ENCODE data around the gene ACTMAP. TPM values are rescaled to one million over a fixed set of nuclear protein-coding genes. Genes with fewer than 3 reads are reported as not detected.

ACTMAP gene
- total and polyA plus RNA-seq, 2 of the 13 experiments (the other 11 are each of a cell fraction or from before 2014, with no cell fraction given), result 2.2 to 7.9 TPM

DNA sequence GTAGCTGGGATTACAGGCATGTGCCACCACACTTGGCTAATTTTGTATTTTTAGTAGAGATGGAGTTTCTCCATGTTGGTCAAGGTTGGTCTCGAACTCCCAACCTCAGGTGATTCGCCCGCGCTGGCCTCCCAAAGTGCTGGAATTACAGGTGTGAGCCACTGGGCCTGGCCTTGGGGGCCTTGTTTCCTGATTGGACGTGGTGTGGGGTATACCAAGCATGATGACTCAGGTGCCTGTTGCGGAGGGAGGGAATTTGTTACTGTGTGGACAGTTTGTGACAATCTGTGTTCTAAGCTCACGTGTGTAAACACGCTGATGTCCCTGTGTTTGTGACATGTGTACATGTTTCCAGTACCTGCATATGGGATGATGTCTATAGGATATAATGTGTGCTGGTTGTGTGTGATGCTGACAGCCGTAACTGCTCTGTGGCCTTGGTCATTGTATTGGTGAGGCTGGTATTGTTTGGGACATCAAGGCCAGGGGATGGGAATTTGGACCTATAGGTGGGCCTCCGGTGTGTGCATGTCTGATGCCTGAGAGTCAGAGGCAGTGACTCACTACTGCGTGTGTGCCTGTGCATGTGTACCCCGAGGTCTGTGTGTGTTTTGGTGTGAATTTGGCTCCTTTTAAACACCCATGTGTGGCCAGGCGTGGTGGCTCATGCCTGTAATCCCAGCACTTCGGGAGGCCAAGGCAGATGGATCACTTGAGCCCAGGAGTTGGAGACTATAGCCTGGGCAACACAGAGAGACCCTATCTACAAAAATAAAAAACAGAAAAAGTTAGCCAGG, 47.1 kb upstream of the ACTMAP start (continued):
- TF ChIP-seq MAZ (IDR thresholded peaks at IDR 0.05; ENCODE audit: borderline replicate concordance, low read depth, low read length) (no peak), MAZ (CRISPR knock-in tag; IDR thresholded peaks at IDR 0.05; ENCODE audit: low read depth) (no peak), NR2F1 (CRISPR knock-in tag; IDR thresholded peaks at IDR 0.05) (no peak), ZBTB10 (CRISPR knock-in tag; IDR thresholded peaks at IDR 0.05; ENCODE audit: borderline replicate concordance) (no peak), FOXA1 (IDR thresholded peaks at IDR 0.05) (no peak), FOXA1 (CRISPR knock-in tag; IDR thresholded peaks at IDR 0.05) (0 out of 2 replicates have a peak, but pooled peaks have one; percentile 5), AGO2 (optimal IDR thresholded peaks at IDR 0.05; ENCODE audit: low read depth, low read length) (no peak), AGO1 (IDR thresholded peaks at IDR 0.05; ENCODE audit: low read depth, low read length, poor library complexity, severe bottlenecking) (no peak), GZF1 (CRISPR knock-in tag; IDR thresholded peaks at IDR 0.05) (no peak), ZNF230 (CRISPR knock-in tag; IDR thresholded peaks at IDR 0.05) (no peak), ZNF251 (CRISPR knock-in tag; IDR thresholded peaks at IDR 0.05) (no peak)
- TF ChIP-seq, protein P1, sequence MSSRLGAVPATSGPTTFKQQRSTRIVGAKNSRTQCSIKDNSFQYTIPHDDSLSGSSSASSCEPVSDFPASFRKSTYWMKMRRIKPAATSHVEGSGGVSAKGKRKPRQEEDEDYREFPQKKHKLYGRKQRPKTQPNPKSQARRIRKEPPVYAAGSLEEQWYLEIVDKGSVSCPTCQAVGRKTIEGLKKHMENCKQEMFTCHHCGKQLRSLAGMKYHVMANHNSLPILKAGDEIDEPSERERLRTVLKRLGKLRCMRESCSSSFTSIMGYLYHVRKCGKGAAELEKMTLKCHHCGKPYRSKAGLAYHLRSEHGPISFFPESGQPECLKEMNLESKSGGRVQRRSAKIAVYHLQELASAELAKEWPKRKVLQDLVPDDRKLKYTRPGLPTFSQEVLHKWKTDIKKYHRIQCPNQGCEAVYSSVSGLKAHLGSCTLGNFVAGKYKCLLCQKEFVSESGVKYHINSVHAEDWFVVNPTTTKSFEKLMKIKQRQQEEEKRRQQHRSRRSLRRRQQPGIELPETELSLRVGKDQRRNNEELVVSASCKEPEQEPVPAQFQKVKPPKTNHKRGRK (CRISPR knock-in tag; IDR thresholded peaks at IDR 0.05), result no peak
- TF ChIP-seq, protein P2, sequence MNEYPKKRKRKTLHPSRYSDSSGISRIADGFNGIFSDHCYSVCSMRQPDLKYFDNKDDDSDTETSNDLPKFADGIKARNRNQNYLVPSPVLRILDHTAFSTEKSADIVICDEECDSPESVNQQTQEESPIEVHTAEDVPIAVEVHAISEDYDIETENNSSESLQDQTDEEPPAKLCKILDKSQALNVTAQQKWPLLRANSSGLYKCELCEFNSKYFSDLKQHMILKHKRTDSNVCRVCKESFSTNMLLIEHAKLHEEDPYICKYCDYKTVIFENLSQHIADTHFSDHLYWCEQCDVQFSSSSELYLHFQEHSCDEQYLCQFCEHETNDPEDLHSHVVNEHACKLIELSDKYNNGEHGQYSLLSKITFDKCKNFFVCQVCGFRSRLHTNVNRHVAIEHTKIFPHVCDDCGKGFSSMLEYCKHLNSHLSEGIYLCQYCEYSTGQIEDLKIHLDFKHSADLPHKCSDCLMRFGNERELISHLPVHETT (CRISPR knock-in tag; conservative IDR thresholded peaks at IDR 0.05), result no peak
- TF ChIP-seq, protein P3, sequence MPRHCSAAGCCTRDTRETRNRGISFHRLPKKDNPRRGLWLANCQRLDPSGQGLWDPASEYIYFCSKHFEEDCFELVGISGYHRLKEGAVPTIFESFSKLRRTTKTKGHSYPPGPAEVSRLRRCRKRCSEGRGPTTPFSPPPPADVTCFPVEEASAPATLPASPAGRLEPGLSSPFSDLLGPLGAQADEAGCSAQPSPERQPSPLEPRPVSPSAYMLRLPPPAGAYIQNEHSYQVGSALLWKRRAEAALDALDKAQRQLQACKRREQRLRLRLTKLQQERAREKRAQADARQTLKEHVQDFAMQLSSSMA (CRISPR knock-in tag; IDR thresholded peaks at IDR 0.05), result 0 out of 2 replicates have a peak, but pooled peaks have one; percentile 6
